HepG2 (cell line): ENCODE measurements around the gene AMBRA1. TPM values are rescaled to one million over a fixed set of nuclear protein-coding genes. Genes with fewer than 3 reads are reported as not detected.

Experiments used
- MAFF ChIP-seq: IDR thresholded peaks from 2 replicates; pipeline ENCODE4 v1.6.1; 2011; ENCODE audit warnings: low read depth, low read length, improper control_type of control experiment
- MAFK ChIP-seq, 2 experiments: IDR thresholded peaks in 1 of 2; conservative IDR thresholded peaks in 1 of 2; 2 replicates each; pipeline ENCODE4 v1.6.1; 2011; ENCODE audit warnings: improper control_type of control experiment in 2 of 2, low read length in 2 of 2
- MXD4 ChIP-seq: IDR thresholded peaks from 2 replicates; pipeline ENCODE4 v1.6.1; 2016; ENCODE audit warnings: mild to moderate bottlenecking, missing biosample characterization, missing genetic modification reagents
- PITX1 ChIP-seq: sonication (generic); formaldehyde crosslinking; IDR thresholded peaks from 2 replicates; pipeline ENCODE4 v1.5.1; 2020; ENCODE audit warnings: mild to moderate bottlenecking, missing genetic modification reagents
- TARDBP ChIP-seq: sonication (generic); formaldehyde crosslinking; IDR thresholded peaks from 2 replicates; pipeline ENCODE4 v1.8.0; 2022; ENCODE audit warnings: mild to moderate bottlenecking, missing genetic modification reagents
- TBL1XR1 ChIP-seq: fragments of 150-350 bp; IDR thresholded peaks from 2 replicates; pipeline ENCODE4 v1.6.1; 2014; ENCODE audit warnings: borderline replicate concordance, low read length; ENCODE audit not compliant: partially characterized antibody
- ZNF430 ChIP-seq: sonication (generic); formaldehyde crosslinking; IDR thresholded peaks from 2 replicates; pipeline ENCODE4 v1.9.0; 2021; ENCODE audit warnings: mild to moderate bottlenecking, missing genetic modification reagents
- ZNF713 ChIP-seq: sonication (generic); formaldehyde crosslinking; IDR thresholded peaks from 2 replicates; pipeline ENCODE4 v1.4.0; 2020; ENCODE audit warnings: mild to moderate bottlenecking, missing genetic modification reagents
- ZNF772 ChIP-seq: sonication (generic); formaldehyde crosslinking; IDR thresholded peaks from 2 replicates; pipeline ENCODE4 v1.5.0; 2020; ENCODE audit warnings: mild to moderate bottlenecking, missing genetic modification reagents
- ZNF775 ChIP-seq: sonication (generic); formaldehyde crosslinking; IDR thresholded peaks from 2 replicates; pipeline ENCODE4 v1.4.0; 2020; ENCODE audit warnings: missing genetic modification reagents, mild to moderate bottlenecking, moderate library complexity, borderline replicate concordance
- polyA plus RNA-seq, 8 experiments: library from polyadenylated mRNA; depleted of rRNA in 3 of 8; stranded (reverse) in 7 of 8; unstranded in 1 of 8; fragments of >200 nt; fragmentation: Illumina TruSeq in 4 of 8; extraction: Trizol in 4 of 8; gene quantifications; 2 replicates each; pipeline versions ENCODE4 v1.2.1 to v1.2.3, GENCODE V29; 2011 to 2016; ENCODE audit warnings: low read depth in 4 of 8, missing spikeins in 1 of 8, mixed read lengths in 1 of 8; ENCODE audit not compliant: insufficient read depth in 1 of 8
- total RNA-seq, 5 experiments: library from RNA; depleted of rRNA; stranded (reverse); fragments of >200 nt; fragmentation: Illumina TruSeq; extraction: Trizol; gene quantifications; 2 replicates each; pipeline ENCODE4 v1.2.3, GENCODE V29; 2016; ENCODE audit warnings: low read depth in 1 of 5
- TF ChIP-seq, protein P1 (sequence below): sonication (generic); formaldehyde crosslinking; IDR thresholded peaks from 2 replicates; pipeline ENCODE4 v1.5.0; 2020; ENCODE audit warnings: missing genetic modification reagents, mild to moderate bottlenecking, borderline replicate concordance
- TF ChIP-seq, protein P2 (sequence below): sonication (generic); formaldehyde crosslinking; IDR thresholded peaks from 2 replicates; pipeline ENCODE4 v1.4.0; 2020; ENCODE audit warnings: mild to moderate bottlenecking, missing genetic modification reagents, borderline replicate concordance
- TF ChIP-seq, protein P3 (sequence below), 2 experiments: sonication (generic) in 1 of 2; formaldehyde crosslinking in 1 of 2; IDR thresholded peaks; 2 replicates each; pipeline versions ENCODE4 v1.4.0 to v1.6.1; 2018 to 2020; ENCODE audit warnings: missing genetic modification reagents in 2 of 2, borderline replicate concordance in 1 of 2, low read depth in 1 of 2, mild to moderate bottlenecking in 1 of 2, missing biosample characterization in 1 of 2
- TF ChIP-seq, protein P4 (sequence below): sonication (generic); formaldehyde crosslinking; IDR thresholded peaks from 2 replicates; pipeline ENCODE4 v1.4.0; 2020; ENCODE audit warnings: low read depth, mild to moderate bottlenecking, missing genetic modification reagents
- TF ChIP-seq, protein P5 (sequence below): sonication (generic); formaldehyde crosslinking; IDR thresholded peaks from 2 replicates; pipeline ENCODE4 v1.4.0; 2020; ENCODE audit warnings: mild to moderate bottlenecking, missing genetic modification reagents

The AMBRA1 gene
- total and polyA plus RNA-seq, 2 of the 13 experiments (the other 11 are each of a cell fraction or from before 2014, with no cell fraction given), result 15.7 to 26.0 TPM

DNA sequence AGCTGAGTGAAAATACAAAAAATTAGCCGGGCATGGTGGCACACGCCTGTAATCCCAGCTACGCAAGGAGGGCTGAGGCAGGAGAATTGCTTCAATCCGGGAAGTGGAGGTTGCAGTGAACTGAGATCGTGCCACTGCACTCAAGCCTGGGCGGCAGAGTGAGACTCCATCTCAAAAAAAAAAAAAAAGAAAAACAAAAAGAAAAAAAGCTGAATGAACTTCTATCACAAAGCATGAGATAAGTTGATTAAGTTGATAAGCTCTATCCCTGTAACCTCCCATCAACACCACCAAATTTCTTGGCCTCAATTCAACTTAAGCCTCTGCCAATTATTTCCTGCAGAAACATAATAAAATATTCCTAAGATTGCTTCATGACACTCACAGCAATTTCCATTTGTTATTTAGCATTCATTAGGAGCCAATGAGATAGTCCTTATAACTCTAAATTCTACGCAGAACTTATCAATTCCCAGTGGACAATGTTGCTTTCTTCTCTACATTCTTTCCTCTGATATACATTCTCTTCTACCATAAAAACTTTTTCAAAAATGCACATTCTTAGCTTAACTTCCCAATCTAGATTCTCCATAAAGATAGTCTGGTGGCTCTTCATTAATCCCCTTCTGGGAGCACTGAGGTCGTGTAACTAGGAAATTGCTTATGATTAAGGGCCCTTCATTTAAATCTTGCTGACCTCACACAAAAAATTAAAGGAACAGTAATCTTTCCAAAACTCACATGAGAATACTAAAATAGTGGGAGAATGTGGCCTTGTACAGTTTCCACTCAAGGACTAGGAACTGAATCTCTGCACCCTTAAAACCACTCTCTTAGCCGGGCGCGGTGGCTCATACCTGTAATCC is 2.9 kb downstream of the AMBRA1 start (continued):
- TF ChIP-seq ZNF713 (no peak), MAFF (peak; percentile 67), TBL1XR1 (no peak), ZNF430 (no peak), MAFK (conservative IDR thresholded peaks at IDR 0.05 in 1 of 2, IDR thresholded peaks at IDR 0.05 in 1 of 2; ENCODE audit: low read length in 2 of 2) (peak; percentile 72 to 77), TARDBP (no peak), ZNF772 (CRISPR knock-in tag) (no peak), PITX1 (CRISPR knock-in tag) (0 out of 2 replicates have a peak, but pooled peaks have one; percentile 23), MXD4 (CRISPR knock-in tag) (no peak), ZNF775 (CRISPR knock-in tag) (no peak)
- TF ChIP-seq, protein P1, sequence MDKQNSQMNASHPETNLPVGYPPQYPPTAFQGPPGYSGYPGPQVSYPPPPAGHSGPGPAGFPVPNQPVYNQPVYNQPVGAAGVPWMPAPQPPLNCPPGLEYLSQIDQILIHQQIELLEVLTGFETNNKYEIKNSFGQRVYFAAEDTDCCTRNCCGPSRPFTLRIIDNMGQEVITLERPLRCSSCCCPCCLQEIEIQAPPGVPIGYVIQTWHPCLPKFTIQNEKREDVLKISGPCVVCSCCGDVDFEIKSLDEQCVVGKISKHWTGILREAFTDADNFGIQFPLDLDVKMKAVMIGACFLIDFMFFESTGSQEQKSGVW (CRISPR knock-in tag), result no peak
- TF ChIP-seq, protein P2, sequence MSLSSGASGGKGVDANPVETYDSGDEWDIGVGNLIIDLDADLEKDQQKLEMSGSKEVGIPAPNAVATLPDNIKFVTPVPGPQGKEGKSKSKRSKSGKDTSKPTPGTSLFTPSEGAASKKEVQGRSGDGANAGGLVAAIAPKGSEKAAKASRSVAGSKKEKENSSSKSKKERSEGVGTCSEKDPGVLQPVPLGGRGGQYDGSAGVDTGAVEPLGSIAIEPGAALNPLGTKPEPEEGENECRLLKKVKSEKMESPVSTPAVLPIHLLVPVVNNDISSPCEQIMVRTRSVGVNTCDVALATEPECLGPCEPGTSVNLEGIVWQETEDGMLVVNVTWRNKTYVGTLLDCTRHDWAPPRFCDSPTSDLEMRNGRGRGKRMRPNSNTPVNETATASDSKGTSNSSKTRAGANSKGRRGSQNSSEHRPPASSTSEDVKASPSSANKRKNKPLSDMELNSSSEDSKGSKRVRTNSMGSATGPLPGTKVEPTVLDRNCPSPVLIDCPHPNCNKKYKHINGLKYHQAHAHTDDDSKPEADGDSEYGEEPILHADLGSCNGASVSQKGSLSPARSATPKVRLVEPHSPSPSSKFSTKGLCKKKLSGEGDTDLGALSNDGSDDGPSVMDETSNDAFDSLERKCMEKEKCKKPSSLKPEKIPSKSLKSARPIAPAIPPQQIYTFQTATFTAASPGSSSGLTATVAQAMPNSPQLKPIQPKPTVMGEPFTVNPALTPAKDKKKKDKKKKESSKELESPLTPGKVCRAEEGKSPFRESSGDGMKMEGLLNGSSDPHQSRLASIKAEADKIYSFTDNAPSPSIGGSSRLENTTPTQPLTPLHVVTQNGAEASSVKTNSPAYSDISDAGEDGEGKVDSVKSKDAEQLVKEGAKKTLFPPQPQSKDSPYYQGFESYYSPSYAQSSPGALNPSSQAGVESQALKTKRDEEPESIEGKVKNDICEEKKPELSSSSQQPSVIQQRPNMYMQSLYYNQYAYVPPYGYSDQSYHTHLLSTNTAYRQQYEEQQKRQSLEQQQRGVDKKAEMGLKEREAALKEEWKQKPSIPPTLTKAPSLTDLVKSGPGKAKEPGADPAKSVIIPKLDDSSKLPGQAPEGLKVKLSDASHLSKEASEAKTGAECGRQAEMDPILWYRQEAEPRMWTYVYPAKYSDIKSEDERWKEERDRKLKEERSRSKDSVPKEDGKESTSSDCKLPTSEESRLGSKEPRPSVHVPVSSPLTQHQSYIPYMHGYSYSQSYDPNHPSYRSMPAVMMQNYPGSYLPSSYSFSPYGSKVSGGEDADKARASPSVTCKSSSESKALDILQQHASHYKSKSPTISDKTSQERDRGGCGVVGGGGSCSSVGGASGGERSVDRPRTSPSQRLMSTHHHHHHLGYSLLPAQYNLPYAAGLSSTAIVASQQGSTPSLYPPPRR (CRISPR knock-in tag), result no peak
- TF ChIP-seq, protein P3, sequence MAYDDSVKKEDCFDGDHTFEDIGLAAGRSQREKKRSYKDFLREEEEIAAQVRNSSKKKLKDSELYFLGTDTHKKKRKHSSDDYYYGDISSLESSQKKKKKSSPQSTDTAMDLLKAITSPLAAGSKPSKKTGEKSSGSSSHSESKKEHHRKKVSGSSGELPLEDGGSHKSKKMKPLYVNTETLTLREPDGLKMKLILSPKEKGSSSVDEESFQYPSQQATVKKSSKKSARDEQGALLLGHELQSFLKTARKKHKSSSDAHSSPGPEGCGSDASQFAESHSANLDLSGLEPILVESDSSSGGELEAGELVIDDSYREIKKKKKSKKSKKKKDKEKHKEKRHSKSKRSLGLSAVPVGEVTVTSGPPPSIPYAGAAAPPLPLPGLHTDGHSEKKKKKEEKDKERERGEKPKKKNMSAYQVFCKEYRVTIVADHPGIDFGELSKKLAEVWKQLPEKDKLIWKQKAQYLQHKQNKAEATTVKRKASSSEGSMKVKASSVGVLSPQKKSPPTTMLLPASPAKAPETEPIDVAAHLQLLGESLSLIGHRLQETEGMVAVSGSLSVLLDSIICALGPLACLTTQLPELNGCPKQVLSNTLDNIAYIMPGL (CRISPR knock-in tag; IDR thresholded peaks at IDR 0.05; ENCODE audit: borderline replicate concordance in 1 of 2, low read depth in 1 of 2), result no peak
- TF ChIP-seq, protein P4, sequence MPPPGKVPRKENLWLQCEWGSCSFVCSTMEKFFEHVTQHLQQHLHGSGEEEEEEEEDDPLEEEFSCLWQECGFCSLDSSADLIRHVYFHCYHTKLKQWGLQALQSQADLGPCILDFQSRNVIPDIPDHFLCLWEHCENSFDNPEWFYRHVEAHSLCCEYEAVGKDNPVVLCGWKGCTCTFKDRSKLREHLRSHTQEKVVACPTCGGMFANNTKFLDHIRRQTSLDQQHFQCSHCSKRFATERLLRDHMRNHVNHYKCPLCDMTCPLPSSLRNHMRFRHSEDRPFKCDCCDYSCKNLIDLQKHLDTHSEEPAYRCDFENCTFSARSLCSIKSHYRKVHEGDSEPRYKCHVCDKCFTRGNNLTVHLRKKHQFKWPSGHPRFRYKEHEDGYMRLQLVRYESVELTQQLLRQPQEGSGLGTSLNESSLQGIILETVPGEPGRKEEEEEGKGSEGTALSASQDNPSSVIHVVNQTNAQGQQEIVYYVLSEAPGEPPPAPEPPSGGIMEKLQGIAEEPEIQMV (CRISPR knock-in tag), result no peak
- TF ChIP-seq, protein P5, sequence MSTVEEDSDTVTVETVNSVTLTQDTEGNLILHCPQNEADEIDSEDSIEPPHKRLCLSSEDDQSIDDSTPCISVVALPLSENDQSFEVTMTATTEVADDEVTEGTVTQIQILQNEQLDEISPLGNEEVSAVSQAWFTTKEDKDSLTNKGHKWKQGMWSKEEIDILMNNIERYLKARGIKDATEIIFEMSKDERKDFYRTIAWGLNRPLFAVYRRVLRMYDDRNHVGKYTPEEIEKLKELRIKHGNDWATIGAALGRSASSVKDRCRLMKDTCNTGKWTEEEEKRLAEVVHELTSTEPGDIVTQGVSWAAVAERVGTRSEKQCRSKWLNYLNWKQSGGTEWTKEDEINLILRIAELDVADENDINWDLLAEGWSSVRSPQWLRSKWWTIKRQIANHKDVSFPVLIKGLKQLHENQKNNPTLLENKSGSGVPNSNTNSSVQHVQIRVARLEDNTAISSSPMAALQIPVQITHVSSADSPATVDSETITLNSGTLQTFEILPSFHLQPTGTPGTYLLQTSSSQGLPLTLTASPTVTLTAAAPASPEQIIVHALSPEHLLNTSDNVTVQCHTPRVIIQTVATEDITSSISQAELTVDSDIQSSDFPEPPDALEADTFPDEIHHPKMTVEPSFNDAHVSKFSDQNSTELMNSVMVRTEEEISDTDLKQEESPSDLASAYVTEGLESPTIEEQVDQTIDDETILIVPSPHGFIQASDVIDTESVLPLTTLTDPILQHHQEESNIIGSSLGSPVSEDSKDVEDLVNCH (CRISPR knock-in tag), result no peak
